HG03060 (cell line): ENCODE results near the gene CD163L1.
"Not testable (repeated sequence)": the region's sequence is repeated elsewhere in the genome, so short reads cannot be mapped to it uniquely, and the experiment has no call there.

Source experiments
- ATAC-seq: cut with Tn5 transposase; IDR thresholded peaks from one replicate; pipeline ENCODE4 v1.9.1; 2021; ENCODE audit warnings: low read depth, moderate number of reproducible peaks; ENCODE audit not compliant: unreplicated experiment

CD163L1 gene

GRCh38 chr12:7444076-7444475 is at the start of gene CD163L1:
TSS of gene CD163L1 (minus strand) at chr12:7444153. CDS start at chr12:7444127, 26 bp downstream.
- no peak for ATAC-seq

- no peak for ATAC-seq
Measured at GRCh38 chr12:7493006-7493405, 49.1 kb upstream of the CD163L1 start.

- ATAC-seq: no peak
Measured at GRCh38 chr12:7486512-7486911, 42.6 kb upstream of the CD163L1 start.

- no peak for ATAC-seq
Measured at GRCh38 chr12:7485095-7485494, 41.1 kb upstream of the CD163L1 start.

GRCh38 chr12:7483343-7483742 is 39.4 kb upstream of the CD163L1 start:
- no peak for ATAC-seq

- no peak for ATAC-seq
Measured at GRCh38 chr12:7479771-7480170, 35.8 kb upstream of the CD163L1 start.

GRCh38 chr12:7472060-7472459 is 28.1 kb upstream of the CD163L1 start:
- ATAC-seq: no peak

GRCh38 chr12:7460375-7461259 is 16.7 kb upstream of the CD163L1 start:
- ATAC-seq: no peak

- no peak for ATAC-seq
Measured at GRCh38 chr12:7459973-7460372, 16.0 kb upstream of the CD163L1 start.

- no peak for ATAC-seq
Measured at GRCh38 chr12:7451756-7452155, 7.8 kb upstream of the CD163L1 start.

- no peak for ATAC-seq
Measured at GRCh38 chr12:7450667-7451066, 6.7 kb upstream of the CD163L1 start.

GRCh38 chr12:7448099-7448498 is 4.1 kb upstream of the CD163L1 start:
- no peak for ATAC-seq

- ATAC-seq: no peak
Measured at GRCh38 chr12:7444537-7444936, 584 bp upstream of the CD163L1 start.

GRCh38 chr12:7441216-7441615 is 2.7 kb downstream of the CD163L1 start:
- no peak for ATAC-seq

- no peak for ATAC-seq
Measured at GRCh38 chr12:7439579-7440505, 4.1 kb downstream of the CD163L1 start.

- ATAC-seq: not testable (repeated sequence)
Measured at GRCh38 chr12:7438291-7438995, 5.5 kb downstream of the CD163L1 start.

GRCh38 chr12:7437494-7437893 is 6.5 kb downstream of the CD163L1 start:
- not testable (repeated sequence) for ATAC-seq

- no peak for ATAC-seq
Measured at GRCh38 chr12:7434670-7435069, 9.3 kb downstream of the CD163L1 start.

GRCh38 chr12:7433276-7433822 is 10.6 kb downstream of the CD163L1 start:
- no peak for ATAC-seq

GRCh38 chr12:7431993-7432685 is 11.8 kb downstream of the CD163L1 start:
- ATAC-seq: no peak
